GM21717 (cell line): ENCODE results near the gene PAEP.
"Not testable (repeated sequence)": the region's sequence is repeated elsewhere in the genome, so short reads cannot be mapped to it uniquely, and the experiment has no call there.

Experiments used
- ATAC-seq: cut with Tn5 transposase; IDR thresholded peaks from one replicate; pipeline ENCODE4 v1.9.1; 2021; ENCODE audit warnings: mild to moderate bottlenecking, moderate library complexity; ENCODE audit not compliant: unreplicated experiment

PAEP gene

DNA sequence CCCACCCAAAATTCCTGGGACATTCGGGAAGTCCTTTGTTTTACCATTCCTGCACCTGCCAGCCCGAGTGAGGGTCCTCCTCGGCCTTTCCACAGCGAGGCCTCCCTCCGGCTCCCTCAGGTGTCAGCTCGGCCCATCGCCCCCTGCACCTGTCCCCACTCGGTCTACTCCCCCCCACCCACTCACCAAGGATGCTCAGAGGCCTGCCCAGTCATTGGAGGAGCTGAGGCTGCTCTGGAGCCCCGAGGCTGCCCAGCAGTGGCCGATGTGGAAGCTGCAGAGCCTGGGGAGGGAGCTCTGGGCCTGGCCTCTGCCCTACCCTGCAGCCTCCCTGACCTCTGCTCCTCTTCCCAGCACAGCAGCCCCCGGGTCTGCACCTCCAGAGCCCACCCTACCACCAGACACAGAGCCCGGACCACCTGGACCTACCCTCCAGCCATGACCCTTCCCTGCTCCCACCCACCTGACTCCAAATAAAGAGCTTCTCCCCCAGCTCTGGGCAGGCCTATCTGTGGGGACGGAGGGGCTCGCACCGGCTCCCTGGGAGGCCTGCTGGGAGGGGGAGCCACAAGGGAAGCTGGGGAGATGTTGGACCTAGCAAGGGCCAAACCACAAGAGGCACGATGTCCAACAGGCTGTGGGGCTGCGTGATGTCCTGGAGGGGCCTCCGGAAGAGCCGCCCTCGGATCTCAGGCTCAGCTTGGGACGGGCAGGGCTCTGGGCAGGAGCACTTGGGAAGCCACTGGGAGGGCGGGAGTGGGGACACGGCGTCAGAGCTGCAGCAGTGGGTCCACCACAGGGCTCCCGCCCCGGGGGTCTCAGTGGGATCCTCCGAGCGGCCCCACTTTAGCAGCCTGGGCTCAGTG, 11.8 kb upstream of the PAEP start:
- not testable (repeated sequence) for ATAC-seq

DNA sequence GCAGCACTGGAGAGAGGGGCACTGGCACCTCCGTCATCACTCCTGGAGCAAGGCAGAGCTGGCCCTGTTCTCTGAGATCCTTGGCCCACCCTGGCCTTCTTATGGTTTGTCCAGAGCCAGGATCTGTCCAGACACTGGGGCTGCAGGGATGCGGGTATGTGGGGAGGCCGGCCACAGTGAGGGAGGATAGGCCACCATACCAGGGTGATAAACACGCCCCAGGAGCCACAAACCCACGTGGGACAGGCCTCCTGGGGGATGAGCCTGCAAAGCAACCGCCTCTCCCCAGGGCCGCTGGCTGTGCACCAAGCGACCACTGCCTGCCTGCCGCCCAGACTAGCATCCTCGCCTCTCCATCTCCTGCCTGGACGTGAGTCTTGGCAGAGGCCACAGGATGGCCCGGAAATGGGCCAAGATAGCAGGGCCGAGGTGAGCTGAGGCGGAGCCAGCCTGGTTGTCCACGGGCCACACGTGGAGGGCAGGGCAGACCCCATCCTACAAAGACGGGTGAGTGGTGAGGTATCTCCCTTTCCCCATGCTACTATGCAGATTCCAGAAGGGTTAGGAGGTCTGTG, 11.1 kb upstream of the PAEP start:
- ATAC-seq = no peak

GRCh38 chr9:135551031-135551430, 10.5 kb upstream of the PAEP start:
- no peak for ATAC-seq

GRCh38 chr9:135551456-135551855, 10.1 kb upstream of the PAEP start:
- ATAC-seq = no peak

- no peak for ATAC-seq
These were observed 9.4 kb upstream of the PAEP start for GRCh38 chr9:135552021-135552697.

- ATAC-seq = no peak
These were observed 8.8 kb upstream of the PAEP start for GRCh38 chr9:135552698-135553171.

DNA sequence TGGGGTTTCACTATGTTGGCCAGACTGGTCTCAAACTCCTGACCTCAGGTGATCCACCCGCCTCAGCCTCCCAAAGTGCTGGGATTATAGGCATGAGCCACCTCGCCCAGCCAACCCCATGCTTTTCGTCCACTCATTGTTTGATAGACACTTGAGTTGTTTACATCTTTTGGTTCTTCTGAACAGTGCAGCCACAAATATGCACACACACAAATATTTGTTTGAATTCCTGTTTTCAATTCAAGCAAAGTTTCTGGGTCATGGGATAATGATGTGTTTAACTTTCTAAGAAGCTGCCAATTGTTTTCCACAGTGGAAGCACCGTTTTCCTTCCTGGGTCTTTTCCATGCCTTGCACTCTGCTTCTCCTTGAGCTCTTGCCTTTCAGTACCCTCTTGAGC, 6.8 kb upstream of the PAEP start:
- no peak for ATAC-seq

DNA sequence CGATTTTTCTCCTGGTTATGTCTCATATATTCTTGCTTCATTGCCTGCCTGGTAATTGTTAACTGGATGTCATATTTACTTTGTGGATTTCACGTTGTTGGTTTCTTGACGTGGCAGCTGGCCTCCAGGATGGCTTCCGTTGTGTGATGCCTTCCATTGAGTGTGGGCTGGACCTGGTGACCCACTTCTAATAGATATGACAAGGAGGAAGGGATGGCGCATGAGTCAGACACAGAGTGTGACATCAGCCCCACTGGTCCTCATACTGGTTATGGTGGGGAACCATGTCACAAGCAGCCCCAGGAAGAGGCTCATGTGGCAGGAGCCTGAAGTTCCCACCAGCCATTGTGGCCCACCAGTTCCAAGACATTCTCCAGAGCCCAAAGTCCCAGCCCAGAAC, 6.4 kb upstream of the PAEP start:
- ATAC-seq = no peak

DNA sequence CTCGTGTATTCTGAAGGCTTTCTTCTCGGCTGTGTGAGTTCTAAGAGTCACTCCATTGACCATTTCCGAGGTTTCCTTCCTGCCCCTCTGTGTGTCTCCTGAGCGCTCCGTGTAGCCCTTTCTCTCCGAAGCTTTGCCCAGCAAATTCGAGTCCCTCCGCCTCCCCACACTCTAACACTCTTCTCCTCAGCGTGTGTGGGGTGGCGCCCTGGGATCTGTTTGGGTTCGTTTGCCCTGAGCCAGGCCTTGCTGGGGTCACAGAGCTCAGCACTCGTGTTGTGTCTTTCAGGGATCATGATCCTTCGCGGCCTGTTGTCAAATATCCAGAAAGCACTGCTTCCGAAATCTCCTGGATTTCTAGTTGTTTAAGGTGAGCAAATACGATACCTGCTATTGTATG, 5.6 kb upstream of the PAEP start:
- ATAC-seq = no peak

GRCh38 chr9:135559606-135560005, 1.9 kb upstream of the PAEP start:
- ATAC-seq = no peak

GRCh38 chr9:135562235-135562745, 734 bp downstream of the PAEP start:
- no peak for ATAC-seq

DNA sequence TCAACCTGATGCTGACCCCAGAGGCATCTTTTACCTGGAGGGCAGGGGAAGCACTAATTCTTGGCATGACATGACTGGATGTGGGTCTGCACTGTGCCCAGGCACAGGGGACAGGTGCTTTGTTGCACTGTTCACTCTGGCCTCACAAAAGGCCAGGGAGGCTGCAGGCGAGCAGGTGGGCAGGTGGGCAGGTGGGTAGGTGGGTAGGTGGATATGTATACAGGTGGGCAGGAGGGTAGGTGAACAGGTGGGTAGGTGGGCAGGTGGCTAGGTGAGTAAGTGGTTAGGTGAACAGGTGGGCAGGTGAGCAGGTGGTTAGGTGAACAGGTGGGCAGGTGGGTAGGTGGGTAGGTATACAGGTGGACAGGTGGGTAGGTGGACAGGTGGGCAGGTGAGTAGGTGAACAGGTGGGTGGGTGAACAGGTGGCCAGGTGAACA, 1.5 kb downstream of the PAEP start:
- ATAC-seq = no peak

GRCh38 chr9:135563858-135564257, 2.3 kb downstream of the PAEP start:
- no peak for ATAC-seq

GRCh38 chr9:135565141-135565628, 3.6 kb downstream of the PAEP start:
- ATAC-seq = no peak

DNA sequence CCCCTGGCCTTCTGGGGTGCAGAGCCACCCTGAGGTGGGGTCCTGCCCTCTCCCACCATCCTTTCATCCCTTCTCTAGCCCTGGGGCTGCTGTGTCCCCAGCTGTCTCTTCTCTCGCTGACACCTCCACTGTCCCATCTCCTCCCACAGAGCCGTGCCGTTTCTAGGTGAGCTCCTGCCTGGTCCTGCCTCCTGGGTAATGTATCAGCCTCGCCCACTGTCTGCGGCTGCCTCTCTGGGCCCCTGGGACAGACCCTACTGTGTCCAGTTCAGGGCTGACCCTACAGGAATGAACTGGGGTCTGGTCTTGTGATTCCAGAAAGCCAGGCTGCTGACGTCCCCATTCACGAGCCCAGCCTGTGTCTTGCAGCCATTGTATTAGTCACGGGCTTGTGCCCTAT, 4.1 kb downstream of the PAEP start:
- no peak for ATAC-seq

- no peak for ATAC-seq
These were observed 5.0 kb downstream of the PAEP start for GRCh38 chr9:135566552-135566951.

- ATAC-seq = no peak
These were observed 5.8 kb downstream of the PAEP start for GRCh38 chr9:135567311-135567710.

DNA sequence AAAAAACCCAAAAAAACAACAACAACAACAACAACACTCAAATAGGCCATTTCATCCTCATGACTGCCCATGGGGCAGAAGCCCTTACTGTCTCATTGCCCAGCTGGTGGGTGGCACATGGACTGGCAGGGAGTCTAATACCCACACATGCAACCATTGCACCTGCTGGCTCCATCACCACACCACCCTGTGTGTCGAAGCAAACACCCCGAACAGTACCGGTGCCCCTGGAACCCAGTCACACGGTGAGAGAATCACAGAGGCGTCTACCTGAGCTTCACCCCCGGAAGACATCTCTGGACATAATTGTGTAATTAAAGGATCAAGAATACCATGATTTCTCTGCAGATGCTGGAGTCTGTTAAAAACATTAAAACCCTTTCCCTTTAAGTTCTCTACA, 6.5 kb downstream of the PAEP start:
- no peak for ATAC-seq

GRCh38 chr9:135570456-135570855, 8.9 kb downstream of the PAEP start:
- no peak for ATAC-seq

- no peak for ATAC-seq
These were observed 10.7 kb downstream of the PAEP start for GRCh38 chr9:135572233-135572632.

GRCh38 chr9:135573124-135573523, 11.6 kb downstream of the PAEP start:
- no peak for ATAC-seq
